ENCODE data around the gene POLDIP2.

DNA sequence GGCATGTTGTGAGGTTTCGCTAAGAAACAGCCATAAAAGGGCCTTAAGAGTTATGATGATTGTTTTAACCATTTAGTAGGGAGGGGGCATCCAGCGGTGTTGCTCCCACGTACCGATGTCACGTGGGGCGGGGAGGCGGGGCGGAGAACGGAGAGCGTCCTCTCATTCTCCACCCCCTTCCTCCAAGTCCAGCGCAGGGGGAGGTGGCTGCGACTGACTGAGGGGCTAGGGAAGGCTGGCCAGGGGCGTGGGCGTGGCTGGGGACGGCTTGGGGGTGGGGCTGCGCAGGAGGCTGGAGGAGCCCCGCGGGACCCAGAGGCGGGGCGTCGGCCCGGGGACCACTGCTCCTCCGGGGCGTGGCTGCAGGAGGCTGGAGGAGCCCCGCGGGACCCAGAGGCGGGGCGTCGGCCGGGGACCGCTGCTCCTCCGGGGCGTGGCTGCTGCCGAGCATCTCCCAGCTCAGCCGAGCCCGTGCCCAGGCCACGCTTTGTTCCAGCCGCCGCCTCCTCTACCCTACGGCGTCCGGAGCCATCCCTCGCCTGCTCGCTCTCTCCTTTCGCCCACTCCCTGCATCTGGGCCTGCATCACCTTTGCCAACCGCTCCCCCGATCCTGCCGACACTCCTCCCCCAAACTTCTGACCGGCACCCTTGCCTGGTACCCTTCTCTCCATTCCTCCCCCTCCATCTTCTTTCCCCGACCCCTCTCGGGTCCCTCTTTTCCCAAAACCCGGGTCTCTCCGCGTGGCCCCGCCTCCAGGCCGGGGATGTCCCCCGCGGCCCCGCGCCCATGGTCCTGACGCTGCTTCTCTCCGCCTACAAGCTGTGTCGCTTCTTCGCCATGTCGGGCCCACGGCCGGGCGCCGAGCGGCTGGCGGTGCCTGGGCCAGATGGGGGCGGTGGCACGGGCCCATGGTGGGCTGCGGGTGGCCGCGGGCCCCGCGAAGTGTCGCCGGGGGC is 14.2 kb upstream of the POLDIP2 start, which contains the start of gene SARM1:
- TF ChIP-seq, protein P1, sequence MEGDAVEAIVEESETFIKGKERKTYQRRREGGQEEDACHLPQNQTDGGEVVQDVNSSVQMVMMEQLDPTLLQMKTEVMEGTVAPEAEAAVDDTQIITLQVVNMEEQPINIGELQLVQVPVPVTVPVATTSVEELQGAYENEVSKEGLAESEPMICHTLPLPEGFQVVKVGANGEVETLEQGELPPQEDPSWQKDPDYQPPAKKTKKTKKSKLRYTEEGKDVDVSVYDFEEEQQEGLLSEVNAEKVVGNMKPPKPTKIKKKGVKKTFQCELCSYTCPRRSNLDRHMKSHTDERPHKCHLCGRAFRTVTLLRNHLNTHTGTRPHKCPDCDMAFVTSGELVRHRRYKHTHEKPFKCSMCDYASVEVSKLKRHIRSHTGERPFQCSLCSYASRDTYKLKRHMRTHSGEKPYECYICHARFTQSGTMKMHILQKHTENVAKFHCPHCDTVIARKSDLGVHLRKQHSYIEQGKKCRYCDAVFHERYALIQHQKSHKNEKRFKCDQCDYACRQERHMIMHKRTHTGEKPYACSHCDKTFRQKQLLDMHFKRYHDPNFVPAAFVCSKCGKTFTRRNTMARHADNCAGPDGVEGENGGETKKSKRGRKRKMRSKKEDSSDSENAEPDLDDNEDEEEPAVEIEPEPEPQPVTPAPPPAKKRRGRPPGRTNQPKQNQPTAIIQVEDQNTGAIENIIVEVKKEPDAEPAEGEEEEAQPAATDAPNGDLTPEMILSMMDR (IDR thresholded peaks at IDR 0.05), result no peak
- no peak for TF ChIP-seq POLR2A (IDR thresholded peaks at IDR 0.05)
